Aorta (tissue), 5 donors: ENCODE data around the gene JAML. TPM values are rescaled to one million over a fixed set of nuclear protein-coding genes. Genes with fewer than 3 reads are reported as not detected.

Experiments used
- ATAC-seq: fragments of 200-7000 bp; cut with Tn5 transposase; one replicate; pipeline ENCODE4 v1.9.1; 2022; ENCODE audit warnings: moderate library complexity; ENCODE audit not compliant: low FRiP score
- DNase-seq, 2 donors: peaks; one replicate each; pipeline ENCODE4 v3.0.0-alpha.2; 2020
- H3K27ac ChIP-seq, 2 donors: one replicate each; pipeline ENCODE4 v1.5.1; 2013; ENCODE audit warnings: low read length in 2 of 2, mild to moderate bottlenecking in 2 of 2, moderate library complexity in 2 of 2, control low read depth in 1 of 2, inconsistent platforms in 1 of 2, low read depth in 1 of 2
- H3K27me3 ChIP-seq, 2 donors: one replicate each; pipeline ENCODE4 v1.6.1; 2013; ENCODE audit warnings: control low read depth in 1 of 2, low read length in 1 of 2, mild to moderate bottlenecking in 1 of 2, moderate library complexity in 1 of 2; ENCODE audit not compliant: insufficient read depth in 2 of 2, control insufficient read depth in 1 of 2
- H3K36me3 ChIP-seq, 2 donors: one replicate each; pipeline ENCODE4 v1.6.1; 2013; ENCODE audit warnings: control low read depth in 1 of 2, low read length in 1 of 2, mild to moderate bottlenecking in 1 of 2; ENCODE audit not compliant: insufficient read depth in 2 of 2, control insufficient read depth in 1 of 2
- H3K4me1 ChIP-seq, 2 donors: one replicate each; pipeline ENCODE4 v1.6.1; 2013; ENCODE audit warnings: low read length in 2 of 2, control low read depth in 1 of 2, mild to moderate bottlenecking in 1 of 2, moderate library complexity in 1 of 2; ENCODE audit not compliant: insufficient read depth in 2 of 2, control insufficient read depth in 1 of 2
- H3K4me3 ChIP-seq, 2 donors: one replicate each; pipeline ENCODE4 v1.5.1; 2013; ENCODE audit warnings: low read length in 2 of 2, control low read depth in 1 of 2, mild to moderate bottlenecking in 1 of 2
- H3K9me3 ChIP-seq: one replicate; pipeline ENCODE4 v1.6.1; 2013; ENCODE audit warnings: mild to moderate bottlenecking, low read length; ENCODE audit not compliant: control insufficient read depth
- WGBS, 2 donors: extraction: QIAGEN DNeasy Blood & Tissue Kit; methylation state at CpG; one replicate each; pipeline ENCODE4 v1.1.7; 2013; 5-methylcytosine and 5-hydroxymethylcytosine counted together
- intact Hi-C, 2 donors: fragments of 100-400 bp; cut with DNase I; formaldehyde crosslinking; loops; one replicate each; pipeline versions ENCODE4 v1.14.2 to v1.15.0; 2022
- polyA plus RNA-seq, 2 donors: library from polyadenylated mRNA; stranded (reverse); fragments of 200-250 nt; gene quantifications; one replicate each; pipeline ENCODE4 v1.2.3, GENCODE V29; 2013
- total RNA-seq, 2 donors: library from RNA; stranded (reverse); fragmentation: NEBNext Ultra II Directional; extraction: Animal tissue kit (Norgen Biotek cat#: 25700); gene quantifications; one replicate each; pipeline ENCODE4 v1.2.1, GENCODE V29; 2021
- donor health status: healthy with polysubstance abuse.
- donor health status: Bipolar disorder and iron deficiency.
- donor health status: DM: no; HTN: no; CAD: no.
- donor health status: DM: no; HTN: no; CAD: no.
- donor health status: DM: yes; HTN: yes; CAD: no.

The JAML gene
- total and polyA plus RNA-seq, 4 donors = 1.8 to 29.5 (median 6.0) TPM

- no peak overlapping the region for H3K27ac ChIP-seq
- WGBS, 2 donors = 65 to 71% methylated on average over 3 of the region's 3 CpGs
- peaks cover 2% of the 10 kb centered on the region for H3K9me3 ChIP-seq
- DNase-seq (no peak), ATAC-seq (no peak)
- H3K4me3 ChIP-seq = no peak overlapping the region
- intact Hi-C loops = no loop called here
- no peaks in the 10 kb centered on the region for H3K36me3 ChIP-seq
- H3K27me3 ChIP-seq = peaks cover 0 to 2% of the 10 kb centered on the region in 2 donors
- no peaks in the 10 kb centered on the region for H3K4me1 ChIP-seq
Measured at GRCh38 chr11:118209033-118209432, 15.8 kb downstream of the JAML start.

GRCh38 chr11:118207079-118207478, 17.7 kb downstream of the JAML start:
- H3K4me3 ChIP-seq = no peak overlapping the region
- 79 to 82% methylated on average over 2 of the region's 2 CpGs for WGBS, 2 donors
- no peak overlapping the region for H3K27ac ChIP-seq
- intact Hi-C loops = no loop called here
- peaks cover 0 to 2% of the 10 kb centered on the region in 2 donors for H3K27me3 ChIP-seq
- no peaks in the 10 kb centered on the region for H3K36me3 ChIP-seq
- no peaks in the 10 kb centered on the region for H3K9me3 ChIP-seq
- no peak for ATAC-seq
- no peaks in the 10 kb centered on the region for H3K4me1 ChIP-seq
- no peak for DNase-seq

GRCh38 chr11:118206391-118207031, 18.3 kb downstream of the JAML start:
- Histone ChIP-seq H3K27me3 (peaks cover 0 to 2% of the 10 kb centered on the region in 2 donors), H3K4me3 (no peak overlapping the region), H3K9me3 (no peaks in the 10 kb centered on the region), H3K27ac (no peak overlapping the region), H3K36me3 (no peaks in the 10 kb centered on the region), H3K4me1 (no peaks in the 10 kb centered on the region)
- ATAC-seq (no peak), DNase-seq (peak in 1 of 2 donors; percentile 55)
- intact Hi-C loops = no loop called here
- WGBS, 2 donors = 37 to 42% methylated on average over 1 of the region's 1 CpG

- ATAC-seq (no peak), DNase-seq (no peak)
- H3K36me3 ChIP-seq = no peaks in the 10 kb centered on the region
- no peak overlapping the region for H3K4me3 ChIP-seq
- intact Hi-C loops = no loop called here
- H3K9me3 ChIP-seq = no peaks in the 10 kb centered on the region
- peaks cover 0 to 2% of the 10 kb centered on the region in 2 donors for H3K27me3 ChIP-seq
- no peak overlapping the region for H3K27ac ChIP-seq
- WGBS, 2 donors = 87 to 89% methylated on average over 9 of the region's 9 CpGs
- no peaks in the 10 kb centered on the region for H3K4me1 ChIP-seq
Measured at GRCh38 chr11:118205606-118206378, 19.0 kb downstream of the JAML start.

GRCh38 chr11:118202599-118203422, 22.0 kb downstream of the JAML start:
- Histone ChIP-seq H3K27ac (no peak overlapping the region), H3K36me3 (no peaks in the 10 kb centered on the region), H3K27me3 (peaks cover 0 to 2% of the 10 kb centered on the region in 2 donors), H3K4me3 (no peak overlapping the region), H3K9me3 (no peaks in the 10 kb centered on the region), H3K4me1 (no peaks in the 10 kb centered on the region)
- ATAC-seq = no peak
- intact Hi-C loops = no loop called here
- 76 to 82% methylated on average over 7 of the region's 7 CpGs for WGBS, 2 donors
- DNase-seq = no peak

GRCh38 chr11:118201966-118202365, 22.8 kb downstream of the JAML start:
- Histone ChIP-seq H3K27me3 (peaks cover 0 to 2% of the 10 kb centered on the region in 2 donors), H3K9me3 (no peaks in the 10 kb centered on the region), H3K36me3 (no peaks in the 10 kb centered on the region), H3K4me3 (no peak overlapping the region), H3K27ac (no peak overlapping the region), H3K4me1 (no peaks in the 10 kb centered on the region)
- no peak for ATAC-seq
- intact Hi-C loops = no loop called here
- WGBS, 2 donors = 85% methylated on average over 2 of the region's 2 CpGs
- DNase-seq = no peak

- intact Hi-C loops = no loop called here
- no peak for ATAC-seq
- H3K36me3 ChIP-seq = no peaks in the 10 kb centered on the region
- 87 to 90% methylated on average over 9 of the region's 9 CpGs for WGBS, 2 donors
- peaks cover 0 to 2% of the 10 kb centered on the region in 2 donors for H3K27me3 ChIP-seq
- H3K4me3 ChIP-seq = no peak overlapping the region
- no peak for DNase-seq
- H3K4me1 ChIP-seq = no peaks in the 10 kb centered on the region
- no peaks in the 10 kb centered on the region for H3K9me3 ChIP-seq
- no peak overlapping the region for H3K27ac ChIP-seq
Measured at GRCh38 chr11:118200901-118201680, 23.7 kb downstream of the JAML start.

GRCh38 chr11:118200497-118200896, 24.3 kb downstream of the JAML start:
- H3K36me3 ChIP-seq = no peaks in the 10 kb centered on the region
- 89 to 93% methylated on average over 5 of the region's 5 CpGs for WGBS, 2 donors
- peaks cover 0 to 2% of the 10 kb centered on the region in 2 donors for H3K27me3 ChIP-seq
- no peak for DNase-seq
- no peak overlapping the region for H3K4me3 ChIP-seq
- no peak for ATAC-seq
- no peaks in the 10 kb centered on the region for H3K9me3 ChIP-seq
- intact Hi-C loops = no loop called here
- H3K4me1 ChIP-seq = no peaks in the 10 kb centered on the region
- no peak overlapping the region for H3K27ac ChIP-seq
